HG03196 (cell line): Measurements from ENCODE around the gene NUTM2A.
"Not testable (repeated sequence)": the region's sequence is repeated elsewhere in the genome, so short reads cannot be mapped to it uniquely, and the experiment has no call there.

Source experiments
- ATAC-seq: cut with Tn5 transposase; IDR thresholded peaks from one replicate; pipeline ENCODE4 v1.9.1; 2021; ENCODE audit not compliant: unreplicated experiment

Gene NUTM2A

GRCh38 chr10:87242192-87242591, 16.9 kb downstream of the NUTM2A start:
- not testable (repeated sequence) for ATAC-seq

- not testable (repeated sequence) for ATAC-seq
These were observed 22.1 kb downstream of the NUTM2A start for GRCh38 chr10:87247335-87247734.

- ATAC-seq: not testable (repeated sequence)
These were observed 23.6 kb downstream of the NUTM2A start for GRCh38 chr10:87248818-87249353.

- not testable (repeated sequence) for ATAC-seq
These were observed 55.6 kb downstream of the NUTM2A start for GRCh38 chr10:87280749-87281392.
